ENCODE data around the gene USH2A.
A peak's percentile ranks its signal among the peaks of the same experiment; 100 is the strongest.

Gene USH2A

GRCh38 chr1:216014086-216014485 is 409.2 kb downstream of the USH2A start:
- TF ChIP-seq CTCF (IDR thresholded peaks at IDR 0.05), result no peak

GRCh38 chr1:216005916-216006315 is 417.3 kb downstream of the USH2A start:
- TF ChIP-seq CTCF (IDR thresholded peaks at IDR 0.05), result no peak

DNA sequence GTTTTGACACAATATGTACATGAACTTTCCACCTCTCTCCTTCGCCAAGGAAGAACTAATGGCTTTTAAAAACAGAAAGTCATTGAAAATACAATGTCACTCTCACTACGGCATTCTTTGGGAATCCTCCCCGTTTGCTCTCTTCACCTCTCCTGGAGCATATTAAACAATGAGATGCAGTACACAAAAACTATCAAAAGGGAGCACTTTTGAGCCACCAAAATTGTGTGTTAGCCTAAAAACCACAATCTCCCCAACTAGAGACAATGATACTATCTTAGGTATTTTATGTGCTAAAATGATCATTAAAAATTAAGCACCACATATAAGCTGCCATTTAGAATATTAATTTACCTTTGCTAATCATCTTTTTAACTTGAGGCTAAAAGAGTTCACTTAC is 430.6 kb downstream of the USH2A start:
- peak; percentile 40; the same call in 1 of the 2 replicates for TF ChIP-seq CTCF (IDR thresholded peaks at IDR 0.05)

- no peak for TF ChIP-seq CTCF (IDR thresholded peaks at IDR 0.05)
Observed at GRCh38 chr1:215987092-215987875, 436.0 kb downstream of the USH2A start.

GRCh38 chr1:215986401-215986800 is 436.8 kb downstream of the USH2A start:
- TF ChIP-seq CTCF (IDR thresholded peaks at IDR 0.05), result no peak

DNA sequence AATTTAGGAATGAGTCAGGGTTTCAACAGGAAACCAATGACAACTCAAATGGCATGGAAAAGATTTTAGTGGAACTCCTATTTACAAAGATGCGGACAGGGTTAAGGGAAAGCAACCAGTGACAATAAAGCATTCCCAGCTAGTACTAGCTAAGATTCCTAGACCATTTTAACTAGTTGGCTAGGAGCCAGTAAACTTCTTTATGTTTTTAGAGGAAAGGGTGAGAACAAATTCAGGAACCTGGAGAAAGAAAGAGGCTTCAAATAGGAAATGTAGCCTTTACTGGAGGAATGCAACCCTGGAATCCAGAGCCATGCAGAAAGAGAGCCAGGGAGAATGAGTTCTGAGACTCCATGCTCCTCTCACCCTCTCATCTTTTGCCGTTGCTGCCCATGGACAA is 439.6 kb downstream of the USH2A start:
- TF ChIP-seq CTCF (IDR thresholded peaks at IDR 0.05), result no peak

DNA sequence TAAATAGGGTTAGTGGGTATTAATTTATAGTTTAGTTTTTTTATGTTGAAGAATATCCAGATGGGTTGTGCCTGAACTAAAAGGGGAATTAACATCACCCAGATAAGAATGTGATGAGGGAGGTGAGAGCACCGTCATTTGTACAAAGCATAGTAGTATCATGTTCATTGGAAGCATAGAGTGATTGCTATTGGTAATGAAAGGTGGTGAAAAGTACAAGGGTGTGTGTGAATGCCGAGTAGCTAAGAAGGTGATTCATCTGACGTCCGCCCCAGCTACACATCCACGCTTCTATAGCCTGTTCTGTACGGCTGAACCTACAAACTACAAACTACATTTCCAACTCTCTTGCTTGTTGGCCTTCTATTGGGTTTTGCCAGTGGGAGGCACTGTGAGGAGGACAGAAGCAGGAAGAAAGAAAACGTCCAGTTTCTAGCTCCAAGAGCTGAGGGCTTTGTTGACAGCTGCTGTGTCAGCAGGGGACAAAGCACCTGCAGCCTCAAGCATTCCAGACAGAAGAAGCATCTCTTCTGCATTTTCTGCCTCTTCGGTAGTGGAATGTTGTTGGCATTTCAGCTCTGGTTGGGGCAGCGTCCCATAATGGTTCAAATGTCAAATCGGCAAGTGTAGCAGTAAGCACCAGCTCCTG is 451.3 kb downstream of the USH2A start:
- TF ChIP-seq CTCF (IDR thresholded peaks at IDR 0.05), result no peak

Data from LNCAP (cell line).